NB4 (cell line): ENCODE measurements around the gene ZBTB12.
A peak's percentile ranks its signal among the peaks of the same experiment; 100 is the strongest.
"Not testable (repeated sequence)": the region's sequence is repeated elsewhere in the genome, so short reads cannot be mapped to it uniquely, and the experiment has no call there.

Experiments
- DNase-seq: peaks from one replicate; pipeline ENCODE4 v3.0.0; 2010; ENCODE audit warnings: low read depth
- H3K4me3 ChIP-seq: one replicate; pipeline ENCODE4 v1.5.1; 2011; ENCODE audit warnings: mild to moderate bottlenecking, low read depth, low read length, moderate library complexity
- CTCF ChIP-seq: IDR thresholded peaks from one replicate; pipeline ENCODE4 v1.5.1; 2012; ENCODE audit warnings: low read depth, low read length
- MYC ChIP-seq: IDR thresholded peaks from 2 replicates; pipeline ENCODE4 v1.6.1; 2011; ENCODE audit warnings: low read depth, low read length
- POLR2A ChIP-seq: IDR thresholded peaks from 2 replicates; pipeline ENCODE4 v1.6.1; 2011; ENCODE audit warnings: mild to moderate bottlenecking; ENCODE audit not compliant: insufficient read length; ENCODE audit errors: extremely low read depth
- TF ChIP-seq, protein P1 (sequence below): IDR thresholded peaks from 2 replicates; pipeline ENCODE4 v1.6.1; 2011; ENCODE audit warnings: low read depth, low read length

Gene ZBTB12

GRCh38 chr6:31865205-31866118, 36.4 kb downstream of the ZBTB12 start:
- DNase-seq: no peak
- H3K4me3 ChIP-seq: no peak overlapping the region
- no peak for TF ChIP-seq POLR2A
- TF ChIP-seq CTCF: no peak
- no peak for TF ChIP-seq MYC
- TF ChIP-seq, protein P1, sequence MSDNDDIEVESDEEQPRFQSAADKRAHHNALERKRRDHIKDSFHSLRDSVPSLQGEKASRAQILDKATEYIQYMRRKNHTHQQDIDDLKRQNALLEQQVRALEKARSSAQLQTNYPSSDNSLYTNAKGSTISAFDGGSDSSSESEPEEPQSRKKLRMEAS: no peak

GRCh38 chr6:31864818-31865204, 37.1 kb downstream of the ZBTB12 start:
- no peak for TF ChIP-seq POLR2A
- no peak for DNase-seq
- H3K4me3 ChIP-seq: no peak overlapping the region

DNA sequence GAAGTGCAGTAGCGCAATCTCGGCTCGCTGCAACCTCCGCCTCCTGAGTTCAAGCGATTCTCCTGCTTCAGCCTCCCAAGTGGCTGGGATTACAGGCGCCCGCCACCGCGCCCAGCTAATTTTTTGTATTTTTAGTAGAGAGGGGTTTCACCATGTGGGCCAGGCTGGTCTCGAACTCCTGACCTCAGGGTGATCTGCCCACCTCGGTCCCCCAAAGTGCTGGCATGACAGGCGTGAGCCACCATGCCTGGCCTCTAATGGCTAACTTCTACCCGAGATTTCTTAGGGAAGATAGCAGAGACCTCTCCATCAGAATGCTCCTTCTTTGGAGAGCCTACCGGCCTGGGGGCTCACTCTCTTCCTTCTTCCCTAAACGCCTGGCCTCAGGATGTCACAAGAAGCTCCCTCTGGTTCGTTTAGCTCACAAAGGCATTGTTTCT, 37.7 kb downstream of the ZBTB12 start:
- not testable (repeated sequence) for DNase-seq
- peak overlapping the region; percentile 85 for H3K4me3 ChIP-seq

GRCh38 chr6:31862344-31863235, 39.3 kb downstream of the ZBTB12 start, which contains the start of gene NEU1:
NEU1 (minus strand) TSS chr6:31862821; CDS start chr6:31862776, 45 bp downstream.
- H3K4me3 ChIP-seq: peak within 1 kb of the TSS; percentile 85
- TF ChIP-seq POLR2A (peak; percentile 78), MYC (no peak; the same call in 1 of the 2 replicates), CTCF (no peak)
- TF ChIP-seq, protein P1: peak; percentile 97
- DNase-seq: peak; percentile 100

- TF ChIP-seq CTCF (no peak), MYC (no peak), POLR2A (no peak)
- TF ChIP-seq, protein P1: no peak
- peak overlapping the region; percentile 80 for H3K4me3 ChIP-seq
- no peak for DNase-seq
These were observed 40.0 kb downstream of the ZBTB12 start for GRCh38 chr6:31861919-31862343.

DNA sequence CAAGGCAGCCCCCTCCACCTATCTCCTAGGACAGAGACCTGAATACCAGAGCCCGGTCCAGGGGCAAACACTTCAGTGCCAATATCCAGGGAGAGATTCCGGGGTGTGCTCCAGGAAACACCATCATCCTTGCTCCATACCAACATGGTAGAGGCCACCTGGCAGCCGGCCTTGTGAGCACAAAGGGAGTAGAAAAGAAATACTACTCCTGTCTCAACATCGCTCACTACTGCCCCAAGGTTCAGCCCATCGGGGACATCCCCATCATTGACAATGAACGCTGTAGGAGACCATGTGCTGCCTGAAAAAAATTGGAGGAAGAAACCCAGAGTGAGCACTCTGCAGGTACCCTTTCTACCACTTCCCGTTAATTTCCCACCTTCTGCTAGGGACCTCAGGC, 40.7 kb downstream of the ZBTB12 start:
- H3K4me3 ChIP-seq: no peak overlapping the region
- no peak for DNase-seq

More for the DNA sequence above, 40.7 kb downstream of the ZBTB12 start:
- TF ChIP-seq, protein P1: no peak
- TF ChIP-seq MYC (no peak), POLR2A (no peak), CTCF (no peak)
